Measurements from ENCODE around the gene CLDN19. TPM values are rescaled to one million over a fixed set of nuclear protein-coding genes. Genes with fewer than 3 reads are reported as not detected.

CLDN19 gene
- total and polyA plus RNA-seq, 2 of the 8 experiments (the other 6 are each of a cell fraction or from before 2014, with no cell fraction given) = 9.7 to 17.2 TPM

DNA sequence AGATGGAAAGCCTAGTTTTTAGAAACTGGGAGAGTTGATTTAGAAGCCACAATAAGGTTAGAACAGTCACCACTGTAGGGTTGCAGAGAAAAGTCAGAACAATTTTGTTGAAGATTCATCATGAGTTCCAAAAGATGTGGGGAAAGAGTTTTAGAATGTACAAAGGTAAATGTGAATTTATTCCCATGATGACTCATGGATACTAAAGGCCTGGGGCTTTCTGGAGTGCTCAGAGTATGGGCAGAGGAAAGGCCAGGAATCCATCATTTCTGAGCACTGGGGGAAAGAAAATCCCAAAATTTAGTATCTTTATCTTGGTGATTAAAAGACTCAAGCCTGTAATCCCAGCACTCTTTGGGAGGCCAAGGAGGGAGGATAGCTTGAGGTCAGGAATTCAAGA lies 40.0 kb downstream of the CLDN19 start:
- H3K27me3 ChIP-seq (replicated peaks in 1 of 4; ENCODE audit: control insufficient read depth in 3 of 4, extremely low read depth in 1 of 4, insufficient read depth in 3 of 4, low read length in 3 of 4) = no peaks in the 10 kb centered on the region
- H3K14ac ChIP-seq (ENCODE audit: insufficient read length) = no peak overlapping the region
- H3K18ac ChIP-seq (ENCODE audit: extremely low read depth, low read length) = no peak overlapping the region
- H3K9me3 ChIP-seq (ENCODE audit: insufficient read depth in 2 of 2, low read depth in 1 of 2, low read length in 1 of 2) = no peaks in the 10 kb centered on the region
- H3K27ac ChIP-seq (ENCODE audit: low read depth, low read length) = no peak overlapping the region
- ChIA-PET POLR2A (ENCODE audit: partially characterized antibody) (interaction anchor here (1.3 to 5.3 kb wide), 6 partner anchors 10 to 47 kb away, joined by 3 to 43 read pairs (median 4); partner anchors contain the start of gene YBX1), CTCF (ENCODE audit: partially characterized antibody) (interaction anchor here (1.0 kb wide), 1 partner anchor 39 kb away, joined by 3 read pairs; no protein-coding TSS in a partner anchor)
- H2BK120ac ChIP-seq (replicated peaks; ENCODE audit: low read depth, low read length) = no peak overlapping the region
- no peak overlapping the region for H2BK5ac ChIP-seq (ENCODE audit: low read depth, low read length)
- no peak overlapping the region for H3K56ac ChIP-seq (replicated peaks; ENCODE audit: insufficient read length, low read depth, low read length)
- no peaks in the 10 kb centered on the region for H3K4me1 ChIP-seq (replicated peaks in 1 of 4; ENCODE audit: control insufficient read depth in 3 of 4, insufficient read depth in 4 of 4, low read length in 3 of 4)
- DNase-seq (ENCODE audit: low read depth in 1 of 2, low spot score in 2 of 2) = no peak
- peaks cover 0 to 79% of the 10 kb centered on the region in 2 experiments; a peak in 3 of 4 replicates for H3K79me2 ChIP-seq (ENCODE audit: control insufficient read depth in 1 of 2, insufficient read depth in 2 of 2, low read length in 2 of 2)
- no peak overlapping the region for H2BK15ac ChIP-seq (ENCODE audit: low read length)
- H2BK12ac ChIP-seq (ENCODE audit: low read depth, low read length) = no peak overlapping the region
- no peak overlapping the region for H4K8ac ChIP-seq (ENCODE audit: extremely low read depth, insufficient read depth, low read length)
- H4K5ac ChIP-seq (ENCODE audit: insufficient read length, low read depth, low read length) = no peak overlapping the region
- no peak overlapping the region for H3K4me2 ChIP-seq (ENCODE audit: insufficient read depth in 1 of 2, low read depth in 2 of 2, low read length in 2 of 2)
- H3K4me3 ChIP-seq (ENCODE audit: extremely low read depth in 1 of 4, insufficient read depth in 2 of 4, low read depth in 3 of 4, low read length in 4 of 4) = no peak overlapping the region
- H3K9ac ChIP-seq (replicated peaks in 1 of 4; ENCODE audit: extremely low read depth in 1 of 4, low read depth in 3 of 4, low read length in 3 of 4) = no peak overlapping the region
- H3K79me1 ChIP-seq (ENCODE audit: low read depth, low read length) = peaks cover 2% of the 10 kb centered on the region; the same call in 1 of the 2 replicates
- no peak overlapping the region for H3K23ac ChIP-seq (ENCODE audit: insufficient read length)
- H2AK5ac ChIP-seq (ENCODE audit: low read depth, low read length) = no peak overlapping the region
- H4K20me1 ChIP-seq (replicated peaks in 1 of 2; ENCODE audit: control insufficient read depth in 1 of 2, insufficient read depth in 2 of 2, low read length in 2 of 2) = peaks cover 5 to 7% of the 10 kb centered on the region in 2 experiments
- H2BK20ac ChIP-seq (ENCODE audit: low read length) = no peak overlapping the region
- H4K91ac ChIP-seq (replicated peaks; ENCODE audit: insufficient read length, low read length) = no peak overlapping the region
- no peak for FAIRE-seq
- no peak overlapping the region for H2AFZ ChIP-seq (ENCODE audit: low read length)
- H3K36me3 ChIP-seq (ENCODE audit: control insufficient read depth in 2 of 4, insufficient read depth in 4 of 4, low read length in 3 of 4) = peaks cover 34 to 100% (median 79%) of the 10 kb centered on the region in 4 experiments
- H3K23me2 ChIP-seq (ENCODE audit: low read depth, low read length) = no peaks in the 10 kb centered on the region
- no peak overlapping the region for H3K4ac ChIP-seq (replicated peaks; ENCODE audit: insufficient read length, low read depth, low read length)
- no peak for TF ChIP-seq CBX5 (IDR thresholded peaks at IDR 0.05; ENCODE audit: low read depth, low read length)

All from H1 (cell line).